H1 (cell line): ENCODE results near the gene CSE1L.
"Not testable (repeated sequence)": the region's sequence is repeated elsewhere in the genome, so short reads cannot be mapped to it uniquely, and the experiment has no call there.

Source experiments
- POLR2AphosphoS5 ChIP-seq: IDR thresholded peaks from 2 replicates; pipeline ENCODE4 v1.6.1; 2011; ENCODE audit warnings: low read depth, low read length
- SIN3A ChIP-seq, 2 experiments: IDR thresholded peaks in 1 of 2; conservative IDR thresholded peaks in 1 of 2; 2 replicates each; pipeline ENCODE4 v1.6.1; 2011 to 2012; ENCODE audit warnings: low read length in 2 of 2, improper control_type of control experiment in 1 of 2, low read depth in 1 of 2, mild to moderate bottlenecking in 1 of 2

DNA sequence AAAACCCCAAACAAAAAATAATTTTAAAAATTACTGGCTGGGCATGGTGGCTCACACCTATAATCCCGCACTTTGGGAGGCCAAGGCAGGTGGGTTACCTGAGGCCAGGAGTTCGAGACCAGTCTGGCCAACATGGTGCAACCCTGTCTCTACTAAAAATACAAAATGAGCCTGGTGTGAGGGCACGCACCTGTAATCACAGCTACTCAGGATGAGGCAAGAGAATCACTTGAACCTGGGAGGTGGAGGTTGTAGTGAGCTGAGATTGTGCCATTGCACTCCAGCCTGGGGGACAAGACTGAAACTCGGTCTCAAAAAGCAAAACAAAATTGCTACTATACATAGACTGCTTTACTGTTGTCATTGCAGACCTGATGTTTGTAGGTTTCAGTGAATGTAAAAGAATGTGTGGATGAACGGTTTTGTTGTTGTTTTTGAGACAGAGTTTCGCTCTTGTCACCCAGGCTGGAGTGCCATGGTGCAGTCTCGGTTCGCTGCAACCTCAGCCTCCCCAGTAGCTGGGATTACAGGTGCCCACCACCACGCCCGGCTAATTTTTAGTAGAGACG, 59.0 kb downstream of the CSE1L start:
- not testable (repeated sequence) for TF ChIP-seq SIN3A (conservative IDR thresholded peaks at IDR 0.05 in 1 of 2, IDR thresholded peaks at IDR 0.05 in 1 of 2; ENCODE audit: low read depth in 1 of 2, low read length in 2 of 2)
- peak; percentile 68 for TF ChIP-seq POLR2AphosphoS5
